Measurements from ENCODE around the gene NMNAT2. TPM values are rescaled to one million over a fixed set of nuclear protein-coding genes. Genes with fewer than 3 reads are reported as not detected.

NMNAT2 gene
- polyA plus RNA-seq, 1 experiment: 0.19 TPM

DNA sequence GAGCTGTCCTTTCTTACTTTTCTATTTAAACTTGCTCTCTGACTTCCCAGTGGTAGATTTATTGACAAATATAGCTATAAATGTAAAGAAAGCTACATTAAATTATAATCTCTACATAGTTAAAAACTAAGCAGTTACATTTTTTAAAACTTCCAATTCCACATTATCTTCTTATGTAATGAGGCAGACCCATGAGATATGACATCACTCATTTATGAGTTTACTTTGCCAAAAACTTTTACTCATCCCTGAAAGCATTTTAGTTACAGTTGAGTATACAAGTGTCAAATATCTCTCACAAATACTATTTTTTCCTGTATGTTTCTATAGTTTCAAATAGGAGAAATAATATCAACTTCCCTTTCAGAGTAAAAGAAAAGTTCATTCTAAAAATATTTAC lies 3.8 kb downstream of the NMNAT2 start:
- no peak overlapping the region for H3K4me3 ChIP-seq (ENCODE audit: low read depth, low read length)
- H3K27ac ChIP-seq (ENCODE audit: low read depth, low read length): no peak overlapping the region
- peaks cover 12% of the 10 kb centered on the region; the same call in 1 of the 2 replicates for H3K9me3 ChIP-seq (ENCODE audit: control insufficient read depth, insufficient read depth, low read length)
- TF ChIP-seq, protein P1, sequence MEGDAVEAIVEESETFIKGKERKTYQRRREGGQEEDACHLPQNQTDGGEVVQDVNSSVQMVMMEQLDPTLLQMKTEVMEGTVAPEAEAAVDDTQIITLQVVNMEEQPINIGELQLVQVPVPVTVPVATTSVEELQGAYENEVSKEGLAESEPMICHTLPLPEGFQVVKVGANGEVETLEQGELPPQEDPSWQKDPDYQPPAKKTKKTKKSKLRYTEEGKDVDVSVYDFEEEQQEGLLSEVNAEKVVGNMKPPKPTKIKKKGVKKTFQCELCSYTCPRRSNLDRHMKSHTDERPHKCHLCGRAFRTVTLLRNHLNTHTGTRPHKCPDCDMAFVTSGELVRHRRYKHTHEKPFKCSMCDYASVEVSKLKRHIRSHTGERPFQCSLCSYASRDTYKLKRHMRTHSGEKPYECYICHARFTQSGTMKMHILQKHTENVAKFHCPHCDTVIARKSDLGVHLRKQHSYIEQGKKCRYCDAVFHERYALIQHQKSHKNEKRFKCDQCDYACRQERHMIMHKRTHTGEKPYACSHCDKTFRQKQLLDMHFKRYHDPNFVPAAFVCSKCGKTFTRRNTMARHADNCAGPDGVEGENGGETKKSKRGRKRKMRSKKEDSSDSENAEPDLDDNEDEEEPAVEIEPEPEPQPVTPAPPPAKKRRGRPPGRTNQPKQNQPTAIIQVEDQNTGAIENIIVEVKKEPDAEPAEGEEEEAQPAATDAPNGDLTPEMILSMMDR (IDR thresholded peaks at IDR 0.05; ENCODE audit: low read depth, low read length): no peak
- H3K27me3 ChIP-seq (ENCODE audit: control insufficient read depth, insufficient read depth, low read length): peaks cover 30% of the 10 kb centered on the region
- ChIA-PET POLR2A (no interaction called here), CTCF (no interaction called here)
- DNase-seq (ENCODE audit: low read depth, low spot score): no peak

DNA sequence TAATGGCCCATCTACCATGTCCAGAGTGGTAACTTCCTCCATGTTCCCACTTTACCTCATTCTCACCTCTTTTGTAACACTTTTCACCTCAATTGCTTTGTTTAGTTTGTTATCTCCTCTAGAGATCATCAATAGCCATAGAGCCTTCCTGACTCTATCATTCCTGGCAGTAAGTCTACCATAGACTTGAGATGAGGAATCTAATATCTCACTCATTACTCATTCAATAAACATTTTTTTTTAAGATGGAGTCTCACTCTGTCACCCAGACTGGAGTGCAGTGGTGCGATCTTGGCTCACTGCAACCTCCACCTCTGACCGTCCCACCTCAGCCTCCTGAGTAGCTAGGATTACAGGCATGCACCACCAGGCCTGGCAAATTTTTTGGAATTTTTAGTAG lies 7.1 kb downstream of the NMNAT2 start:
- H3K9me3 ChIP-seq (ENCODE audit: control insufficient read depth, insufficient read depth, low read length): no peaks in the 10 kb centered on the region
- H3K4me3 ChIP-seq (ENCODE audit: low read depth, low read length): no peak overlapping the region
- ChIA-PET POLR2A (no interaction called here), CTCF (no interaction called here)
- no peak overlapping the region for H3K27ac ChIP-seq (ENCODE audit: low read depth, low read length)
- peaks cover 16% of the 10 kb centered on the region for H3K27me3 ChIP-seq (ENCODE audit: control insufficient read depth, insufficient read depth, low read length)
- no peak for DNase-seq (ENCODE audit: low read depth, low spot score)
- TF ChIP-seq, protein P1 (IDR thresholded peaks at IDR 0.05; ENCODE audit: low read depth, low read length): no peak

DNA sequence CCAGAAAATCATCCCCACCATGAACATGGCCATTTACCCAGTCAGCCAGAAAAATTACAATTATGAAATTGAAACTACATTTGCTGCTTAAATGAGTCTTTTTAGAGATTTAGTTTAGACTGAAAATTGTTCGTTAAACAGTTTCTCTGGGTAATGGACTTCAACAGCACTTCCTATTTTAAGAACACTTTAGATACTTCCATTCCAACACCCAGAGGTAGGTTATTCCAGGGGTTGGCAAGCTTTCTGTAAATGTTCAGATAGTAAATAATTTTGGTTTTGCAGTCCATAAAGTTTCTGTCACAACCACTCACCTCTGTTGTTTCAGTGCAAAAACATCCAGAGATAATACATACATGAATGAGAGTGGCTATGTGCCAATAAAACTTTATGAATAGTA lies 10.2 kb downstream of the NMNAT2 start:
- Histone ChIP-seq H3K27me3 (ENCODE audit: control insufficient read depth, insufficient read depth, low read length) (peaks cover 14% of the 10 kb centered on the region), H3K9me3 (ENCODE audit: control insufficient read depth, insufficient read depth, low read length) (no peaks in the 10 kb centered on the region), H3K27ac (ENCODE audit: low read depth, low read length) (no peak overlapping the region), H3K4me3 (ENCODE audit: low read depth, low read length) (no peak overlapping the region)
- CTCF ChIA-PET: no interaction called here
- no peak for DNase-seq (ENCODE audit: low read depth, low spot score)
- POLR2A ChIA-PET: no interaction called here
- TF ChIP-seq, protein P1 (IDR thresholded peaks at IDR 0.05; ENCODE audit: low read depth, low read length): no peak

- DNase-seq (ENCODE audit: low read depth, low spot score): no peak
- no peak overlapping the region for H3K4me3 ChIP-seq (ENCODE audit: low read depth, low read length)
- peaks cover 17% of the 10 kb centered on the region for H3K27me3 ChIP-seq (ENCODE audit: control insufficient read depth, insufficient read depth, low read length)
- TF ChIP-seq, protein P1 (IDR thresholded peaks at IDR 0.05; ENCODE audit: low read depth, low read length): no peak
- POLR2A ChIA-PET: no interaction called here
- H3K9me3 ChIP-seq (ENCODE audit: control insufficient read depth, insufficient read depth, low read length): no peaks in the 10 kb centered on the region
- no peak overlapping the region for H3K27ac ChIP-seq (ENCODE audit: low read depth, low read length)
- CTCF ChIA-PET: no interaction called here
These were observed 10.7 kb downstream of the NMNAT2 start for GRCh38 chr1:183407474-183407873.

- H3K27ac ChIP-seq (ENCODE audit: low read depth, low read length): no peak overlapping the region
- no peak for DNase-seq (ENCODE audit: low read depth, low spot score)
- TF ChIP-seq, protein P1 (IDR thresholded peaks at IDR 0.05; ENCODE audit: low read depth, low read length): no peak
- no peaks in the 10 kb centered on the region for H3K9me3 ChIP-seq (ENCODE audit: control insufficient read depth, insufficient read depth, low read length)
- peaks cover 19% of the 10 kb centered on the region for H3K27me3 ChIP-seq (ENCODE audit: control insufficient read depth, insufficient read depth, low read length)
- ChIA-PET CTCF (interaction anchor here (0.6 kb wide), 1 partner anchor 154 kb away, joined by 5 read pairs; no protein-coding TSS in a partner anchor), POLR2A (no interaction called here)
- H3K4me3 ChIP-seq (ENCODE audit: low read depth, low read length): no peak overlapping the region
These were observed 13.7 kb downstream of the NMNAT2 start for GRCh38 chr1:183404476-183404875.

All from AG04450 (cell line).